ENCODE data around the gene EPHA3. TPM values are rescaled to one million over a fixed set of nuclear protein-coding genes. Genes with fewer than 3 reads are reported as not detected.

Gene EPHA3
- total and polyA plus RNA-seq, 9 of the 15 experiments (the other 6 are each of a cell fraction or from before 2014, with no cell fraction given), result not detected

DNA sequence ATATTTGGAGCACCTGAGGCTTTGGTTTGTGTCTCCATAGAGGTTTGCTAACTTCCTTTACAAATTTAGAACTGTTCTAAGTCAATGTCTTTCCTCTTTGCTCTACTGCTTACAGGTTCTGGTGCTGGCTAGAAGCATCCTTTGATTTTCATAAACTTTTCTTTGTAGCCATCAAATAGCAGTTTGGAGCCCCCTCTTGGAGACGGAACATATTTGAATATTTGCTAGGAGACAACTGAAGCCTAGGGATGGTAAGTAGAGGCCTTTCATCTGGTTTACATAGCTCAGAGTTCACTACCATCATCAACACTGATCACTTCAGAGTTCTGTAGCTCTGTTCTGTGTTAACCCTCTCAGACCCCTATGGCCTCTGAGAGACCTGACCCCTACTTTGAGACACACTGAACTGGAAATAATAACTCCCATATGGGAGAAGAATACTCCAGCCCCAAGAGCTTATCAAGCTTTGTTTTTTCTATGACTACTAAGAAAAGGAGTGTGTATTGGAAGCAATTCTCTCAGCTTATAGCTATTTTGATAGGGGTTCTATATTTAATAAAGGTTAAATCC lies 420.4 kb downstream of the EPHA3 start (continued):
- TF ChIP-seq, protein P1, sequence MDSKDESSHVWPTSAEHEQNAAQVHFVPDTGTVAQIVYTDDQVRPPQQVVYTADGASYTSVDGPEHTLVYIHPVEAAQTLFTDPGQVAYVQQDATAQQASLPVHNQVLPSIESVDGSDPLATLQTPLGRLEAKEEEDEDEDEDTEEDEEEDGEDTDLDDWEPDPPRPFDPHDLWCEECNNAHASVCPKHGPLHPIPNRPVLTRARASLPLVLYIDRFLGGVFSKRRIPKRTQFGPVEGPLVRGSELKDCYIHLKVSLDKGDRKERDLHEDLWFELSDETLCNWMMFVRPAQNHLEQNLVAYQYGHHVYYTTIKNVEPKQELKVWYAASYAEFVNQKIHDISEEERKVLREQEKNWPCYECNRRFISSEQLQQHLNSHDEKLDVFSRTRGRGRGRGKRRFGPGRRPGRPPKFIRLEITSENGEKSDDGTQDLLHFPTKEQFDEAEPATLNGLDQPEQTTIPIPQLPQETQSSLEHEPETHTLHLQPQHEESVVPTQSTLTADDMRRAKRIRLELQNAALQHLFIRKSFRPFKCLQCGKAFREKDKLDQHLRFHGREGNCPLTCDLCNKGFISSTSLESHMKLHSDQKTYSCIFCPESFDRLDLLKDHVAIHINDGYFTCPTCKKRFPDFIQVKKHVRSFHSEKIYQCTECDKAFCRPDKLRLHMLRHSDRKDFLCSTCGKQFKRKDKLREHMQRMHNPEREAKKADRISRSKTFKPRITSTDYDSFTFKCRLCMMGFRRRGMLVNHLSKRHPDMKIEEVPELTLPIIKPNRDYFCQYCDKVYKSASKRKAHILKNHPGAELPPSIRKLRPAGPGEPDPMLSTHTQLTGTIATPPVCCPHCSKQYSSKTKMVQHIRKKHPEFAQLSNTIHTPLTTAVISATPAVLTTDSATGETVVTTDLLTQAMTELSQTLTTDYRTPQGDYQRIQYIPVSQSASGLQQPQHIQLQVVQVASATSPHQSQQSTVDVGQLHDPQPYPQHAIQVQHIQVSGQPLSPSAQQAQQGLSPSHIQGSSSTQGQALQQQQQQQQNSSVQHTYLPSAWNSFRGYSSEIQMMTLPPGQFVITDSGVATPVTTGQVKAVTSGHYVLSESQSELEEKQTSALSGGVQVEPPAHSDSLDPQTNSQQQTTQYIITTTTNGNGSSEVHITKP (IDR thresholded peaks at IDR 0.05; ENCODE audit: partially characterized antibody), result no peak
- TF ChIP-seq, protein P2, sequence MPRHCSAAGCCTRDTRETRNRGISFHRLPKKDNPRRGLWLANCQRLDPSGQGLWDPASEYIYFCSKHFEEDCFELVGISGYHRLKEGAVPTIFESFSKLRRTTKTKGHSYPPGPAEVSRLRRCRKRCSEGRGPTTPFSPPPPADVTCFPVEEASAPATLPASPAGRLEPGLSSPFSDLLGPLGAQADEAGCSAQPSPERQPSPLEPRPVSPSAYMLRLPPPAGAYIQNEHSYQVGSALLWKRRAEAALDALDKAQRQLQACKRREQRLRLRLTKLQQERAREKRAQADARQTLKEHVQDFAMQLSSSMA (CRISPR knock-in tag; IDR thresholded peaks at IDR 0.05), result no peak
- TF ChIP-seq IFI16 (CRISPR knock-in tag; IDR thresholded peaks at IDR 0.05) (no peak), SIN3A (IDR thresholded peaks at IDR 0.05; ENCODE audit: borderline replicate concordance in 2 of 2, control insufficient read depth in 1 of 2, low read depth in 2 of 2, low read length in 2 of 2) (no peak), SMAD1 (IDR thresholded peaks at IDR 0.05; ENCODE audit: low read depth, low read length, partially characterized antibody) (no peak), GATA2 (CRISPR knock-in tag; IDR thresholded peaks at IDR 0.05) (no peak), ZNF696 (CRISPR knock-in tag; conservative IDR thresholded peaks at IDR 0.05) (no peak), MYC (IDR thresholded peaks at IDR 0.05; ENCODE audit: low read depth, low read length) (no peak), MYC (CRISPR knock-in tag; IDR thresholded peaks at IDR 0.05; ENCODE audit: borderline replicate concordance, low read depth) (no peak), RFX5 (IDR thresholded peaks at IDR 0.05; ENCODE audit: low read depth, low read length) (no peak)

All from K562 (cell line).